ENCODE data around the gene MAGI2. TPM values are rescaled to one million over a fixed set of nuclear protein-coding genes. Genes with fewer than 3 reads are reported as not detected.

Gene MAGI2
- total and polyA plus RNA-seq, 2 of the 13 experiments (the other 11 are each of a cell fraction or from before 2014, with no cell fraction given), result 1.5 to 3.8 TPM

DNA sequence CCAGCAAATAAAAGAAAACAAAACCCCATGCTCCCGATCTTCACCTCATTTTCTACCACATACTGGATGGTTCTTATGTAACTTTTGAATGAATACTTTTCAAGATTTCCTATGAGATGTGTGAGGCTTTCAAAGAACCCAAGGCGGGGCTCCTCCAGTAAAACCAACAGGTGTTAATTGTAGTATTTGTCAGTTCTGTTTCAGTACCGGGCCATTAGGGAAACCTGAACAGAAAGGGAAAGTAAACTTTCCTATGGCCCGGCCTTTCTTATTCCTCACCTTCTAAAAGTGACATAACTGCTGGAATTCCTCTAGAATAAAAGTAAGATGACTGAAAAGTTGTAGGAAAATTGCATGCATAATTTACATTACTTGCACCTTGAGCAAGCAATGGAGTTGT lies 672.9 kb downstream of the MAGI2 start:
- Histone ChIP-seq H3K4me1 (ENCODE audit: insufficient read depth, low read length) (no peaks in the 10 kb centered on the region), H3K27ac (ENCODE audit: extremely low read length, insufficient read depth, low read length) (no peak overlapping the region), H3K4me2 (ENCODE audit: low read depth, low read length) (no peak overlapping the region), H3K79me2 (ENCODE audit: insufficient read depth, low read length) (no peaks in the 10 kb centered on the region), H4K20me1 (ENCODE audit: insufficient read depth, low read length) (no peaks in the 10 kb centered on the region), H3K9ac (ENCODE audit: insufficient read depth, low read depth, low read length) (no peak overlapping the region), H3K9me3 (ENCODE audit: low read length) (no peaks in the 10 kb centered on the region), H3K27me3 (ENCODE audit: control insufficient read depth in 1 of 2, insufficient read depth in 2 of 2, low read length in 2 of 2) (no peaks in the 10 kb centered on the region), H3K4me3 (replicated peaks in 1 of 3; ENCODE audit: insufficient read depth in 1 of 3, low read depth in 2 of 3, low read length in 3 of 3) (no peak overlapping the region), H2AFZ (ENCODE audit: low read length) (no peak overlapping the region), H3K36me3 (replicated peaks in 1 of 2; ENCODE audit: control insufficient read depth in 1 of 2, insufficient read depth in 2 of 2, low read length in 2 of 2) (no peaks in the 10 kb centered on the region)
- ChIA-PET POLR2A (no interaction called here), CTCF (ENCODE audit: low intra/inter-chr PET ratio, low total read pairs) (no interaction called here)
- BruUV-seq (replicated peaks), result no TSS peak
- in situ Hi-C loops (cut with HindIII; ENCODE audit: extremely low pct_ligation_motif_present, low pct_unique_long_range_greater_than_20kb) (no loop called here), intact Hi-C loops (cut with micrococcal nuclease; ENCODE audit: unreplicated experiment) (no loop called here)
- WGBS (ENCODE audit: low lambda C conversion rate), result 37% methylated on average over 4 of the region's 4 CpGs
- FAIRE-seq, result no peak
- no peak for ATAC-seq
- no peak for DNase-seq (ENCODE audit: low spot score)
- no peak for TF ChIP-seq ZC3H4 (CRISPR knock-in tag; IDR thresholded peaks at IDR 0.05; ENCODE audit: borderline replicate concordance)
- TF ChIP-seq ARID2 (CRISPR knock-in tag; IDR thresholded peaks at IDR 0.05; ENCODE audit: borderline replicate concordance), result no peak
- TF ChIP-seq ZNF205 (CRISPR knock-in tag; IDR thresholded peaks at IDR 0.05), result no peak
- TF ChIP-seq, protein P1, sequence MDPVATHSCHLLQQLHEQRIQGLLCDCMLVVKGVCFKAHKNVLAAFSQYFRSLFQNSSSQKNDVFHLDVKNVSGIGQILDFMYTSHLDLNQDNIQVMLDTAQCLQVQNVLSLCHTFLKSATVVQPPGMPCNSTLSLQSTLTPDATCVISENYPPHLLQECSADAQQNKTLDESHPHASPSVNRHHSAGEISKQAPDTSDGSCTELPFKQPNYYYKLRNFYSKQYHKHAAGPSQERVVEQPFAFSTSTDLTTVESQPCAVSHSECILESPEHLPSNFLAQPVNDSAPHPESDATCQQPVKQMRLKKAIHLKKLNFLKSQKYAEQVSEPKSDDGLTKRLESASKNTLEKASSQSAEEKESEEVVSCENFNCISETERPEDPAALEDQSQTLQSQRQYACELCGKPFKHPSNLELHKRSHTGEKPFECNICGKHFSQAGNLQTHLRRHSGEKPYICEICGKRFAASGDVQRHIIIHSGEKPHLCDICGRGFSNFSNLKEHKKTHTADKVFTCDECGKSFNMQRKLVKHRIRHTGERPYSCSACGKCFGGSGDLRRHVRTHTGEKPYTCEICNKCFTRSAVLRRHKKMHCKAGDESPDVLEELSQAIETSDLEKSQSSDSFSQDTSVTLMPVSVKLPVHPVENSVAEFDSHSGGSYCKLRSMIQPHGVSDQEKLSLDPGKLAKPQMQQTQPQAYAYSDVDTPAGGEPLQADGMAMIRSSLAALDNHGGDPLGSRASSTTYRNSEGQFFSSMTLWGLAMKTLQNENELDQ (CRISPR knock-in tag; IDR thresholded peaks at IDR 0.05; ENCODE audit: borderline replicate concordance), result no peak
- no peak for TF ChIP-seq HMGXB4 (CRISPR knock-in tag; IDR thresholded peaks at IDR 0.05; ENCODE audit: borderline replicate concordance in 1 of 2, low read depth in 1 of 2)
- TF ChIP-seq ZHX1 (CRISPR knock-in tag; IDR thresholded peaks at IDR 0.05; ENCODE audit: low read depth), result no peak
